PC-3 (cell line): Measurements from ENCODE around the gene LXN. TPM values are rescaled to one million over a fixed set of nuclear protein-coding genes. Genes with fewer than 3 reads are reported as not detected.

ENCODE experiments used
- ATAC-seq: fragments of 200-7000 bp; cut with Tn5 transposase; 2 replicates; pipeline ENCODE4 v1.9.1; 2020; ENCODE audit warnings: mild to moderate bottlenecking, moderate library complexity
- BruUV-seq: library from RNA; stranded (reverse); fragments of 400-500 nt; replicated peaks from 2 replicates; lab custom pipeline; 2021; lab: Mats Ljungman, UMichigan
- CTCF ChIA-PET: fragments of 300-600 bp; sonication (Branson Sonifier 250); formaldehyde crosslinking; loops from one replicate; lab custom pipeline; 2022; ENCODE audit warnings: antibody characterized with exemption; lab: Charles Lee
- POLR2A ChIA-PET: fragments of 300-600 bp; sonication (Branson Sonifier 250); formaldehyde crosslinking; loops from one replicate; lab custom pipeline; 2022; ENCODE audit warnings: antibody characterized with exemption; ENCODE audit not compliant: unreplicated experiment; lab: Charles Lee
- DNase-seq: peaks from one replicate; pipeline ENCODE4 v3.0.0-alpha.2; 2015
- H2AFZ ChIP-seq: fragments of 300-600 bp; sonication (generic); 2 replicates; pipeline ENCODE4 v1.6.0; 2016; ENCODE audit warnings: antibody characterized with exemption, low read length
- H3F3A ChIP-seq: fragments of 300-600 bp; sonication (generic); one replicate; pipeline ENCODE4 v1.6.0; 2017; ENCODE audit warnings: antibody characterized with exemption, low read length, control low read depth, mild to moderate bottlenecking; ENCODE audit not compliant: unreplicated experiment
- H3K27ac ChIP-seq: fragments of 300-600 bp; sonication (generic); 2 replicates; pipeline ENCODE4 v1.5.1; 2016; ENCODE audit warnings: mild to moderate bottlenecking, low read length
- H3K27me3 ChIP-seq: fragments of 300-600 bp; sonication (generic); 2 replicates; pipeline ENCODE4 v1.6.1; 2016; ENCODE audit warnings: low read length, mixed read lengths
- H3K36me3 ChIP-seq: fragments of 300-600 bp; sonication (generic); 2 replicates; pipeline ENCODE4 v1.6.1; 2016; ENCODE audit warnings: low read depth, mixed run types, low read length, mixed read lengths
- H3K4me1 ChIP-seq: fragments of 300-600 bp; sonication (generic); 2 replicates; pipeline ENCODE4 v1.5.1; 2016; ENCODE audit warnings: low read length; ENCODE audit not compliant: insufficient read depth
- H3K4me2 ChIP-seq: fragments of 300-600 bp; sonication (generic); 2 replicates; pipeline ENCODE4 v1.6.0; 2016; ENCODE audit warnings: low read length
- H3K4me3 ChIP-seq: fragments of 300-600 bp; sonication (generic); 2 replicates; pipeline ENCODE4 v1.5.1; 2016; ENCODE audit warnings: mild to moderate bottlenecking, low read length, mixed read lengths
- H3K79me2 ChIP-seq: fragments of 300-600 bp; sonication (generic); 2 replicates; pipeline ENCODE4 v1.6.1; 2017; ENCODE audit warnings: low read length, mixed read lengths
- H3K9ac ChIP-seq: fragments of 300-600 bp; sonication (generic); 2 replicates; pipeline ENCODE4 v1.6.0; 2016; ENCODE audit warnings: mild to moderate bottlenecking, low read length
- H3K9me2 ChIP-seq: fragments of 300-600 bp; sonication (generic); replicated peaks from 2 replicates; pipeline ENCODE4 v1.6.1; 2016; ENCODE audit warnings: mixed run types, low read length, mixed read lengths
- H3K9me3 ChIP-seq: fragments of 300-600 bp; sonication (generic); 2 replicates; pipeline ENCODE4 v1.6.1; 2016; ENCODE audit warnings: low read length, mixed read lengths
- H4K20me1 ChIP-seq: fragments of 300-600 bp; sonication (generic); 2 replicates; pipeline ENCODE4 v1.6.1; 2016; ENCODE audit warnings: low read length, mixed read lengths
- CTCF ChIP-seq: fragments of 300-600 bp; sonication (generic); conservative IDR thresholded peaks from 2 replicates; pipeline ENCODE4 v1.5.1; 2017; ENCODE audit warnings: antibody characterized with exemption, low read depth, mild to moderate bottlenecking, low read length
- EZH2 ChIP-seq: fragments of 300-600 bp; sonication (generic); IDR thresholded peaks from one replicate; pipeline ENCODE4 v1.6.1; 2017; ENCODE audit warnings: antibody characterized with exemption, mild to moderate bottlenecking, low read length; ENCODE audit not compliant: unreplicated experiment
- EZH2phosphoT487 ChIP-seq: fragments of 300-600 bp; sonication (generic); IDR thresholded peaks from 2 replicates; pipeline ENCODE4 v1.6.1; 2018; ENCODE audit warnings: mild to moderate bottlenecking, antibody characterized with exemption, low read length, borderline replicate concordance
- intact Hi-C: fragments of 100-400 bp; cut with micrococcal nuclease; formaldehyde crosslinking; loops from 2 replicates; pipeline ENCODE4 v1.9.0; 2023
- total RNA-seq: library from RNA; depleted of rRNA; stranded (reverse); fragments of >200 nt; gene quantifications from 2 replicates; pipeline ENCODE4 v1.2.3, GENCODE V29; 2014

LXN gene
- total RNA-seq, 1 experiment from 2014 or later, result 471 TPM

- Histone ChIP-seq H4K20me1 (no peaks in the 10 kb centered on the region), H3K4me1 (peaks cover 11% of the 10 kb centered on the region), H3K4me3 (peak overlapping the region; percentile 75), H3K9me3 (no peaks in the 10 kb centered on the region), H3F3A (no peaks in the 10 kb centered on the region), H3K36me3 (peaks cover 69% of the 10 kb centered on the region), H3K27me3 (no peaks in the 10 kb centered on the region), H3K9me2 (no peaks in the 10 kb centered on the region), H3K27ac (peak overlapping the region; percentile 94), H3K4me2 (peak overlapping the region; percentile 82), H2AFZ (no peak overlapping the region), H3K79me2 (peaks cover 55% of the 10 kb centered on the region), H3K9ac (peak overlapping the region; percentile 99)
- no peak for ATAC-seq
- BruUV-seq, result no TSS peak
- intact Hi-C loops, result no loop called here
- no peak for TF ChIP-seq EZH2phosphoT487
- ChIA-PET CTCF (interaction anchor here (1.1 kb wide), 1 partner anchor 9 kb away, joined by 4 read pairs; no protein-coding TSS in a partner anchor), POLR2A (no interaction called here)
- DNase-seq, result peak; percentile 14
Observed at GRCh38 chr3:158668506-158668905, 3.9 kb downstream of the LXN start.

- no peak overlapping the region for H3K4me2 ChIP-seq
- ATAC-seq, result no peak
- H2AFZ ChIP-seq, result no peak overlapping the region
- ChIA-PET POLR2A (no interaction called here), CTCF (no interaction called here)
- no peak overlapping the region for H3K4me3 ChIP-seq
- no peak overlapping the region for H3K27ac ChIP-seq
- no TSS peak for BruUV-seq
- no peaks in the 10 kb centered on the region for H3F3A ChIP-seq
- H3K4me1 ChIP-seq, result 0 out of 2 replicates have a peak, but pooled peaks cover 5% of the 10 kb centered on the region
- TF ChIP-seq EZH2, result no peak
- TF ChIP-seq CTCF, result no peak
- TF ChIP-seq EZH2phosphoT487, result no peak
- H3K79me2 ChIP-seq, result peaks cover 44% of the 10 kb centered on the region
- H3K9me3 ChIP-seq, result no peaks in the 10 kb centered on the region
- no peaks in the 10 kb centered on the region for H3K27me3 ChIP-seq
- H3K9ac ChIP-seq, result no peak overlapping the region
- H3K36me3 ChIP-seq, result peaks cover 79% of the 10 kb centered on the region
- DNase-seq, result no peak
- intact Hi-C loops, result no loop called here
- no peaks in the 10 kb centered on the region for H3K9me2 ChIP-seq
- no peaks in the 10 kb centered on the region for H4K20me1 ChIP-seq
Observed at GRCh38 chr3:158666416-158666815, 6.0 kb downstream of the LXN start.

GRCh38 chr3:158663832-158664231 lies 8.6 kb downstream of the LXN start:
- no peak for TF ChIP-seq CTCF
- TF ChIP-seq EZH2, result no peak
- no peak for TF ChIP-seq EZH2phosphoT487
- no peak overlapping the region for H3K9ac ChIP-seq
- BruUV-seq, result no TSS peak
- intact Hi-C loops, result no loop called here
- 0 out of 2 replicates have a peak, but pooled peaks cover 7% of the 10 kb centered on the region for H3K4me1 ChIP-seq
- ChIA-PET CTCF (no interaction called here), POLR2A (no interaction called here)
- DNase-seq, result no peak
- no peak overlapping the region for H3K4me2 ChIP-seq
- peak overlapping the region; percentile 14; the same call in 1 of the 2 replicates for H3K27ac ChIP-seq
- H3K9me2 ChIP-seq, result no peaks in the 10 kb centered on the region
- no peak overlapping the region for H2AFZ ChIP-seq
- peaks cover 73% of the 10 kb centered on the region for H3K36me3 ChIP-seq
- no peak overlapping the region for H3K4me3 ChIP-seq
- H3K27me3 ChIP-seq, result no peaks in the 10 kb centered on the region
- H4K20me1 ChIP-seq, result no peaks in the 10 kb centered on the region
- no peak for ATAC-seq
- peaks cover 6% of the 10 kb centered on the region for H3F3A ChIP-seq
- no peaks in the 10 kb centered on the region for H3K9me3 ChIP-seq
- H3K79me2 ChIP-seq, result peaks cover 18% of the 10 kb centered on the region
